Spleen (tissue), 11 donors: ENCODE results near the gene CDC42BPB. TPM values are rescaled to one million over a fixed set of nuclear protein-coding genes. Genes with fewer than 3 reads are reported as not detected.

Experiments
- DNase-seq: peaks from one replicate; pipeline ENCODE4 v3.0.0-alpha.2; 2020
- H3K27ac ChIP-seq, 8 donors: fragments of 200-600 bp; sonication (generic) in 7 of 8; 1 replicate in 4 of 8; 2 replicates in 4 of 8; pipeline versions ENCODE4 v1.5.0 to v1.8.0; 2016 to 2021; ENCODE audit warnings: inconsistent platforms in 4 of 8, mild to moderate bottlenecking in 4 of 8, moderate library complexity in 1 of 8
- H3K27me3 ChIP-seq, 7 donors: fragments of 200-600 bp; sonication (generic) in 6 of 7; replicated peaks in 1 of 7; 1 replicate in 4 of 7; 2 replicates in 3 of 7; pipeline versions ENCODE4 v1.5.0 to v1.8.0; 2016 to 2021; ENCODE audit warnings: inconsistent platforms in 3 of 7, mild to moderate bottlenecking in 1 of 7
- H3K36me3 ChIP-seq, 6 donors: fragments of 200-600 bp; sonication (generic) in 5 of 6; 1 replicate in 4 of 6; 2 replicates in 2 of 6; pipeline versions ENCODE4 v1.5.0 to v1.8.0; 2016 to 2021; ENCODE audit warnings: inconsistent platforms in 2 of 6
- H3K4me1 ChIP-seq, 6 donors: fragments of 200-600 bp; sonication (generic) in 5 of 6; 1 replicate in 3 of 6; 2 replicates in 3 of 6; pipeline versions ENCODE4 v1.5.0 to v1.8.0; 2016 to 2021; ENCODE audit warnings: inconsistent platforms in 3 of 6
- H3K4me3 ChIP-seq, 8 donors: fragments of 200-600 bp; sonication (generic) in 7 of 8; 1 replicate in 4 of 8; 2 replicates in 4 of 8; pipeline versions ENCODE4 v1.5.0 to v1.8.0; 2016 to 2021; ENCODE audit warnings: inconsistent platforms in 4 of 8, mild to moderate bottlenecking in 4 of 8, moderate library complexity in 2 of 8
- H3K9me3 ChIP-seq, 8 donors: fragments of 200-600 bp; sonication (generic) in 7 of 8; 1 replicate in 4 of 8; 2 replicates in 4 of 8; pipeline versions ENCODE4 v1.5.0 to v1.8.0; 2016 to 2021; ENCODE audit warnings: inconsistent platforms in 4 of 8
- POLR2A ChIP-seq, 3 donors: fragments of 450-650 bp; IDR thresholded peaks; one replicate each; pipeline ENCODE4 v1.5.1; 2017; ENCODE audit warnings: antibody characterized with exemption in 3 of 3, mild to moderate bottlenecking in 1 of 3
- POLR2AphosphoS5 ChIP-seq, 3 donors: sonication (generic); formaldehyde crosslinking; IDR thresholded peaks; one replicate each; pipeline ENCODE4 v1.5.1; 2017; ENCODE audit warnings: antibody characterized with exemption in 3 of 3
- WGBS, 5 donors: extraction: QIAGEN DNeasy Blood & Tissue Kit in 3 of 5; methylation state at CpG; one replicate each; pipeline versions ENCODE4 v1.1.5 to v1.1.7; 2013 to 2018; 5-methylcytosine and 5-hydroxymethylcytosine counted together
- intact Hi-C: fragments of 100-400 bp; cut with DNase I; formaldehyde crosslinking; loops from one replicate; pipeline ENCODE4 v1.15.0; 2023; ENCODE audit warnings: low total_unique reads
- polyA plus RNA-seq, 3 donors: library from polyadenylated mRNA; stranded (reverse); fragments of 200-250 nt; gene quantifications; one replicate each; pipeline ENCODE4 v1.2.1, GENCODE V29; 2013
- total RNA-seq, 7 donors: library from RNA; depleted of rRNA in 3 of 7; stranded (reverse); fragments of >200 nt in 3 of 7; fragmentation: NEBNext Ultra II Directional in 4 of 7; extraction: Animal tissue kit (Norgen Biotek cat#: 25700) in 4 of 7; gene quantifications; one replicate each; pipeline versions ENCODE4 v1.1.0 to v1.2.1, GENCODE V29; 2016 to 2021
- TF ChIP-seq, protein P1 (sequence below), 11 experiments: fragments of 200-600 bp in 7 of 11; fragments of 450-650 bp in 4 of 11; sonication (generic) in 4 of 11; IDR thresholded peaks in 8 of 11; conservative IDR thresholded peaks in 3 of 11; 1 replicate in 7 of 11; 2 replicates in 4 of 11; pipeline versions ENCODE4 v1.4.0 to v1.8.0; 2016 to 2021; ENCODE audit warnings: antibody characterized with exemption in 11 of 11, inconsistent platforms in 4 of 11, mild to moderate bottlenecking in 1 of 11
- donor health status: healthy with polysubstance abuse.
- donor health status: DM: no; HTN: no; CAD: no; lungs with moderate emphysema.
- donor health status: DM: no; HTN: no; CAD: no.
- donor health status: Bipolar disorder and iron deficiency.
- donor health status: healthy.
- donor health status: DM: no; HTN: no; CAD: no.
- donor health status: DM: yes; HTN: yes; CAD: no.

CDC42BPB gene
- total and polyA plus RNA-seq, 10 donors: 6.4 to 94.5 (median 77.8) TPM

- no peaks in the 10 kb centered on the region for H3K36me3 ChIP-seq
- intact Hi-C loops: loop anchor here (10.0 kb wide), 1 partner anchor 223 kb away; no protein-coding TSS in a partner anchor
- no peak overlapping the region for H3K4me3 ChIP-seq
- DNase-seq: peak; percentile 66
- peaks cover 0 to 40% (median 0%) of the 10 kb centered on the region in 7 donors for H3K27me3 ChIP-seq
- H3K9me3 ChIP-seq: no peaks in the 10 kb centered on the region
- peaks cover 7 to 61% (median 42%) of the 10 kb centered on the region in 6 donors for H3K4me1 ChIP-seq
- peak overlapping the region in 5 of 8 donors; percentile 24 to 61 (median 44) for H3K27ac ChIP-seq
- WGBS, 5 donors: 72 to 82% (median 78%) methylated on average over 19 to 32 of the region's 32 CpGs
- TF ChIP-seq POLR2AphosphoS5 (IDR thresholded peaks at IDR 0.05) (no peak), POLR2A (IDR thresholded peaks at IDR 0.05) (no peak)
- TF ChIP-seq, protein P1, sequence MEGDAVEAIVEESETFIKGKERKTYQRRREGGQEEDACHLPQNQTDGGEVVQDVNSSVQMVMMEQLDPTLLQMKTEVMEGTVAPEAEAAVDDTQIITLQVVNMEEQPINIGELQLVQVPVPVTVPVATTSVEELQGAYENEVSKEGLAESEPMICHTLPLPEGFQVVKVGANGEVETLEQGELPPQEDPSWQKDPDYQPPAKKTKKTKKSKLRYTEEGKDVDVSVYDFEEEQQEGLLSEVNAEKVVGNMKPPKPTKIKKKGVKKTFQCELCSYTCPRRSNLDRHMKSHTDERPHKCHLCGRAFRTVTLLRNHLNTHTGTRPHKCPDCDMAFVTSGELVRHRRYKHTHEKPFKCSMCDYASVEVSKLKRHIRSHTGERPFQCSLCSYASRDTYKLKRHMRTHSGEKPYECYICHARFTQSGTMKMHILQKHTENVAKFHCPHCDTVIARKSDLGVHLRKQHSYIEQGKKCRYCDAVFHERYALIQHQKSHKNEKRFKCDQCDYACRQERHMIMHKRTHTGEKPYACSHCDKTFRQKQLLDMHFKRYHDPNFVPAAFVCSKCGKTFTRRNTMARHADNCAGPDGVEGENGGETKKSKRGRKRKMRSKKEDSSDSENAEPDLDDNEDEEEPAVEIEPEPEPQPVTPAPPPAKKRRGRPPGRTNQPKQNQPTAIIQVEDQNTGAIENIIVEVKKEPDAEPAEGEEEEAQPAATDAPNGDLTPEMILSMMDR (IDR thresholded peaks at IDR 0.05 in 8 of 11, conservative IDR thresholded peaks at IDR 0.05 in 3 of 11): no peak
Measured at GRCh38 chr14:103071544-103072251, 14.3 kb upstream of the CDC42BPB start.

GRCh38 chr14:103070971-103071542 is 13.7 kb upstream of the CDC42BPB start:
- peak overlapping the region in 5 of 8 donors; percentile 24 to 61 (median 44) for H3K27ac ChIP-seq
- no peaks in the 10 kb centered on the region for H3K9me3 ChIP-seq
- TF ChIP-seq POLR2A (IDR thresholded peaks at IDR 0.05) (no peak), POLR2AphosphoS5 (IDR thresholded peaks at IDR 0.05) (peak in 2 of 3 donors; percentile 54 to 70)
- TF ChIP-seq, protein P1 (IDR thresholded peaks at IDR 0.05 in 8 of 11, conservative IDR thresholded peaks at IDR 0.05 in 3 of 11): no peak
- H3K27me3 ChIP-seq: peaks cover 0 to 33% (median 0%) of the 10 kb centered on the region in 7 donors
- peaks cover 5 to 65% (median 42%) of the 10 kb centered on the region in 6 donors for H3K4me1 ChIP-seq
- H3K4me3 ChIP-seq: no peak overlapping the region
- peak; percentile 76 for DNase-seq
- intact Hi-C loops: loop anchor here (10.0 kb wide), 1 partner anchor 224 kb away; no protein-coding TSS in a partner anchor
- 70 to 100% (median 80%) methylated on average over 1 to 21 of the region's 21 CpGs for WGBS, 5 donors
- H3K36me3 ChIP-seq: no peaks in the 10 kb centered on the region

GRCh38 chr14:103070263-103070885 is 13.0 kb upstream of the CDC42BPB start:
- peak; percentile 67 for DNase-seq
- no peaks in the 10 kb centered on the region for H3K9me3 ChIP-seq
- H3K27me3 ChIP-seq: peaks cover 0 to 27% (median 0%) of the 10 kb centered on the region in 7 donors
- H3K4me3 ChIP-seq: no peak overlapping the region
- 73 to 92% (median 81%) methylated on average over 5 to 8 of the region's 8 CpGs for WGBS, 5 donors
- H3K4me1 ChIP-seq: peaks cover 0 to 60% (median 35%) of the 10 kb centered on the region in 6 donors
- no peaks in the 10 kb centered on the region for H3K36me3 ChIP-seq
- H3K27ac ChIP-seq: peak overlapping the region in 2 of 8 donors; percentile 24 to 55
- intact Hi-C loops: loop anchor here (10.0 kb wide), 1 partner anchor 224 kb away; no protein-coding TSS in a partner anchor
- TF ChIP-seq POLR2A (IDR thresholded peaks at IDR 0.05): no peak
- TF ChIP-seq POLR2AphosphoS5 (IDR thresholded peaks at IDR 0.05): no peak
- TF ChIP-seq, protein P1 (IDR thresholded peaks at IDR 0.05 in 8 of 11, conservative IDR thresholded peaks at IDR 0.05 in 3 of 11): no peak
